Measurements from ENCODE around the gene CCR2. TPM values are rescaled to one million over a fixed set of nuclear protein-coding genes. Genes with fewer than 3 reads are reported as not detected.

Gene CCR2
- total and polyA plus RNA-seq, 2 experiments from 2014 or later: not detected

- peaks cover 11% of the 10 kb centered on the region for H3K27me3 Mint-ChIP-seq (ENCODE audit: insufficient read depth, low read depth, poor library complexity)
- H3K4me2 ChIP-seq: no peak overlapping the region
- no peaks in the 10 kb centered on the region for H3K79me2 ChIP-seq (replicated peaks; ENCODE audit: insufficient read depth)
- peaks cover 11% of the 10 kb centered on the region; the same call in 1 of the 2 replicates for H3K4me1 ChIP-seq (ENCODE audit: insufficient read depth)
- H3K4me3 ChIP-seq: no peak overlapping the region
- H3K9me3 Mint-ChIP-seq: no peaks in the 10 kb centered on the region
- H3K4me1 Mint-ChIP-seq: peaks cover 19% of the 10 kb centered on the region
- H3K27ac Mint-ChIP-seq: no peak overlapping the region
- DNase-seq (ENCODE audit: low spot score) (no peak), ATAC-seq (no peak)
- no peaks in the 10 kb centered on the region for H3K36me3 ChIP-seq (ENCODE audit: insufficient read depth)
- no peak overlapping the region for H3K27ac ChIP-seq (ENCODE audit: low read depth)
- peaks cover 27% of the 10 kb centered on the region; the same call in 1 of the 2 replicates for H3K9me2 ChIP-seq (ENCODE audit: insufficient read depth)
- no peaks in the 10 kb centered on the region for H3K27me3 ChIP-seq (ENCODE audit: insufficient read depth)
- H4K20me1 ChIP-seq (replicated peaks; ENCODE audit: insufficient read depth): no peaks in the 10 kb centered on the region
- H3K36me3 Mint-ChIP-seq (ENCODE audit: low read depth): no peaks in the 10 kb centered on the region
- no peak overlapping the region for H3K4me3 Mint-ChIP-seq
- no peak for TF ChIP-seq ETS1 (IDR thresholded peaks at IDR 0.05)
- no peak for TF ChIP-seq CTCF (conservative IDR thresholded peaks at IDR 0.05; ENCODE audit: low read depth in 2 of 2)
- H2AFZ ChIP-seq: no peak overlapping the region
- H3F3A ChIP-seq (replicated peaks; ENCODE audit: low read depth): no peaks in the 10 kb centered on the region
Measured at GRCh38 chr3:46395766-46396530, 42.0 kb downstream of the CCR2 start.

GRCh38 chr3:46397111-46397510, 43.2 kb downstream of the CCR2 start:
- H3K36me3 ChIP-seq (ENCODE audit: insufficient read depth): no peaks in the 10 kb centered on the region
- no peak overlapping the region for H3K4me2 ChIP-seq
- H3K27ac ChIP-seq (ENCODE audit: low read depth): no peak overlapping the region
- no peaks in the 10 kb centered on the region for H3K79me2 ChIP-seq (replicated peaks; ENCODE audit: insufficient read depth)
- H3K9me2 ChIP-seq (ENCODE audit: insufficient read depth): peaks cover 21% of the 10 kb centered on the region; the same call in 1 of the 2 replicates
- no peaks in the 10 kb centered on the region for H3K27me3 ChIP-seq (ENCODE audit: insufficient read depth)
- Mint-ChIP-seq H3K27ac (no peak overlapping the region), H3K4me1 (peaks cover 19% of the 10 kb centered on the region), H3K4me3 (no peak overlapping the region), H3K9me3 (no peaks in the 10 kb centered on the region), H3K27me3 (ENCODE audit: insufficient read depth, low read depth, poor library complexity) (peaks cover 11% of the 10 kb centered on the region), H3K36me3 (ENCODE audit: low read depth) (no peaks in the 10 kb centered on the region)
- no peak overlapping the region for H2AFZ ChIP-seq
- ATAC-seq (no peak), DNase-seq (ENCODE audit: low spot score) (no peak)
- no peak overlapping the region for H3K4me3 ChIP-seq
- no peaks in the 10 kb centered on the region for H4K20me1 ChIP-seq (replicated peaks; ENCODE audit: insufficient read depth)
- peaks cover 11% of the 10 kb centered on the region; the same call in 1 of the 2 replicates for H3K4me1 ChIP-seq (ENCODE audit: insufficient read depth)
- no peaks in the 10 kb centered on the region for H3F3A ChIP-seq (replicated peaks; ENCODE audit: low read depth)
- no peak for TF ChIP-seq STAT1 (IDR thresholded peaks at IDR 0.05; ENCODE audit: unreplicated experiment)
- no peak for TF ChIP-seq JUNB (IDR thresholded peaks at IDR 0.05; ENCODE audit: unreplicated experiment)
- TF ChIP-seq CREB1 (CRISPR knock-in tag; IDR thresholded peaks at IDR 0.05; ENCODE audit: low read depth): no peak
- TF ChIP-seq NANOG (IDR thresholded peaks at IDR 0.05; ENCODE audit: borderline replicate concordance): no peak
- no peak for TF ChIP-seq ETS1 (IDR thresholded peaks at IDR 0.05)
- no peak for TF ChIP-seq REST (IDR thresholded peaks at IDR 0.05; ENCODE audit: unreplicated experiment)
- no peak for TF ChIP-seq EZH2 (IDR thresholded peaks at IDR 0.05; ENCODE audit: low read depth, unreplicated experiment)
- no peak for TF ChIP-seq POLR2AphosphoS5 (IDR thresholded peaks at IDR 0.05; ENCODE audit: low read depth)
- TF ChIP-seq EZH2phosphoT487 (IDR thresholded peaks at IDR 0.05; ENCODE audit: unreplicated experiment): no peak
- no peak for TF ChIP-seq CTCF (conservative IDR thresholded peaks at IDR 0.05; ENCODE audit: low read depth in 2 of 2)
- TF ChIP-seq ZNF114 (CRISPR knock-in tag; IDR thresholded peaks at IDR 0.05): no peak

Measured in GM23338 (cell line).